ENCODE results near the gene APLF.

- TF ChIP-seq REST (IDR thresholded peaks at IDR 0.05; ENCODE audit: unreplicated experiment) = no peak
- TF ChIP-seq CTCF (conservative IDR thresholded peaks at IDR 0.05; ENCODE audit: low read depth in 2 of 2) = no peak
- no peak for TF ChIP-seq ZNF114 (CRISPR knock-in tag; IDR thresholded peaks at IDR 0.05)
Measured at GRCh38 chr2:68537011-68537410, 69.6 kb downstream of the APLF start.
